Keratinocyte (primary cell): ENCODE data around the gene ANKHD1. TPM values are rescaled to one million over a fixed set of nuclear protein-coding genes. Genes with fewer than 3 reads are reported as not detected.

Experiments
- DNase-seq: peaks from one replicate; pipeline ENCODE4 v3.0.0-alpha.2; 2011; ENCODE audit warnings: low read depth, missing footprints, low spot score
- FAIRE-seq: peaks from 2 replicates; lab custom pipeline; 2011; peaks lifted over from hg19 to GRCh38; lab: Jason Lieb, UNC
- H2AFZ ChIP-seq: 2 replicates; pipeline ENCODE4 v1.6.0; 2012; ENCODE audit warnings: low read length, control low read depth, inconsistent platforms; ENCODE audit not compliant: control insufficient read depth
- H3K27ac ChIP-seq: 2 replicates; pipeline ENCODE4 v1.5.1; 2011; ENCODE audit warnings: low read length; ENCODE audit not compliant: control insufficient read depth, insufficient read depth
- H3K27me3 ChIP-seq: 3 replicates; pipeline ENCODE4 v1.6.0; 2011; ENCODE audit warnings: low read length; ENCODE audit not compliant: control insufficient read depth, insufficient read depth; ENCODE audit errors: extremely low read depth
- H3K36me3 ChIP-seq, 2 experiments: 2 replicates in 1 of 2; 3 replicates in 1 of 2; pipeline ENCODE4 v1.5.1; 2011; ENCODE audit warnings: low read length in 2 of 2, mild to moderate bottlenecking in 1 of 2; ENCODE audit not compliant: control insufficient read depth in 2 of 2, insufficient read depth in 2 of 2; ENCODE audit errors: extremely low read depth in 1 of 2
- H3K4me1 ChIP-seq: 3 replicates; pipeline ENCODE4 v1.5.1; 2011; ENCODE audit warnings: low read length; ENCODE audit not compliant: control insufficient read depth, insufficient read depth; ENCODE audit errors: extremely low read depth
- H3K4me2 ChIP-seq: 3 replicates; pipeline ENCODE4 v1.6.0; 2011; ENCODE audit warnings: low read depth, low read length; ENCODE audit not compliant: control insufficient read depth, insufficient read depth; ENCODE audit errors: extremely low read depth
- H3K4me3 ChIP-seq, 3 experiments: fragments of 200-600 bp in 1 of 3; sonication (generic) in 1 of 3; 2 replicates in 2 of 3; 3 replicates in 1 of 3; pipeline ENCODE4 v1.5.1; 2011 to 2016; ENCODE audit warnings: low read length in 3 of 3, mild to moderate bottlenecking in 3 of 3, control low read depth in 2 of 3, inconsistent platforms in 1 of 3, low read depth in 1 of 3, mixed read lengths in 1 of 3, mixed run types in 1 of 3, moderate library complexity in 1 of 3; ENCODE audit not compliant: control insufficient read depth in 2 of 3, insufficient read depth in 2 of 3; ENCODE audit errors: extremely low read depth in 1 of 3
- H3K79me2 ChIP-seq: 2 replicates; pipeline ENCODE4 v1.6.0; 2012; ENCODE audit warnings: low read length; ENCODE audit not compliant: control insufficient read depth, insufficient read depth
- H3K9ac ChIP-seq: 3 replicates; pipeline ENCODE4 v1.6.0; 2011; ENCODE audit warnings: low read length; ENCODE audit not compliant: control insufficient read depth, insufficient read depth; ENCODE audit errors: extremely low read depth
- H3K9me1 ChIP-seq: 3 replicates; pipeline ENCODE4 v1.6.0; 2011; ENCODE audit warnings: low read length; ENCODE audit not compliant: control insufficient read depth, insufficient read depth; ENCODE audit errors: extremely low read depth
- H3K9me3 ChIP-seq: 2 replicates; pipeline ENCODE4 v1.5.1; 2012; ENCODE audit warnings: low read depth, low read length; ENCODE audit not compliant: control insufficient read depth
- H4K20me1 ChIP-seq: 3 replicates; pipeline ENCODE4 v1.6.0; 2011; ENCODE audit warnings: low read length; ENCODE audit not compliant: control insufficient read depth, insufficient read depth; ENCODE audit errors: extremely low read depth
- EZH2 ChIP-seq: IDR thresholded peaks from one replicate; pipeline ENCODE4 v1.6.1; 2012; ENCODE audit warnings: inconsistent platforms, mild to moderate bottlenecking, low read length, moderate library complexity
- dilution Hi-C: fragments of 300-500 bp; cut with MboI; formaldehyde crosslinking; loops from one replicate; pipeline ENCODE4 v1.7.0; 2020; ENCODE audit warnings: low sequenced_read_pairs; ENCODE audit not compliant: extremely low pct_ligation_motif_present
- polyA plus RNA-seq, 5 experiments: library from polyadenylated mRNA; depleted of rRNA in 3 of 5; stranded (reverse) in 3 of 5; stranded (forward) in 1 of 5; unstranded in 1 of 5; fragments of >200 nt; gene quantifications; 1 replicate in 1 of 5; 2 replicates in 3 of 5; 3 replicates in 1 of 5; pipeline versions ENCODE4 v1.2.1 to v1.2.3, GENCODE V29; 2011 to 2012; ENCODE audit warnings: missing spikeins in 2 of 5, low read depth in 1 of 5, low replicate concordance in 1 of 5
- TF ChIP-seq, protein P1 (sequence below), 3 experiments: IDR thresholded peaks in 1 of 3; conservative IDR thresholded peaks in 1 of 3; optimal IDR thresholded peaks in 1 of 3; 2 replicates in 2 of 3; 3 replicates in 1 of 3; pipeline versions ENCODE3 to v1.5.1; 2011; ENCODE audit warnings: low read length in 3 of 3, mild to moderate bottlenecking in 3 of 3, moderate library complexity in 2 of 3, control low read depth in 1 of 3, inconsistent platforms in 1 of 3; ENCODE audit not compliant: insufficient read depth in 2 of 3; ENCODE audit errors: extremely low read depth in 1 of 3

ANKHD1 gene
- polyA plus RNA-seq, 1 donor (not counting 4 experiments of a cell fraction or from before 2014, with no cell fraction given): 65.9 TPM

DNA sequence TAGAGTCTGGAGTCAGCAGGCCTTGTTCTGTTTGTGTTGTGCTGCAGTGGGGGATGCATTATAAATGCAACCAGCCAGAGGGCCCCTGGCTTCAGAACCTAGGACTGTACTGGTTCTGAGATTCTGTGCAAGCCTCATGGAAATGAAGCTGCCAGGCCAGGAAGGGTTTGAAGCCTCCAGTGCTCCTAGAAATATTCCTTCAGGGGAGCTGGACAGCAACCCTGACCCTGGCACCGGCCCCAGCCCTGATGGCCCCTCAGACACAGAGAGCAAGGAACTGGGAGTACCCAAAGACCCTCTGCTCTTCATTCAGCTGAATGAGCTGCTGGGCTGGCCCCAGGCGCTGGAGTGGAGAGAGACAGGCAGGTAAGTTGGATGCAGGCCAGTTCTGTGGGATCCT lies 41.5 kb upstream of the ANKHD1 start, which contains the start of gene SLC4A9:
Gene SLC4A9 (plus strand): TSS at position 94 of the 400 bp plus-strand sequence. CDS start 43 bp downstream, at position 137.
- Histone ChIP-seq H3K4me1 (peaks cover 13% of the 10 kb centered on the region), H3K27me3 (no peaks in the 10 kb centered on the region), H3K79me2 (no peaks in the 10 kb centered on the region), H3K9ac (no peak within 1 kb of the TSS), H3K36me3 (no peaks in the 10 kb centered on the region), H3K27ac (no peak within 1 kb of the TSS), H3K4me2 (no peak within 1 kb of the TSS), H3K9me3 (no peaks in the 10 kb centered on the region), H4K20me1 (no peaks in the 10 kb centered on the region), H3K9me1 (no peaks in the 10 kb centered on the region), H2AFZ (no peak within 1 kb of the TSS), H3K4me3 (no peak within 1 kb of the TSS)
- FAIRE-seq: no peak
- TF ChIP-seq, protein P1, sequence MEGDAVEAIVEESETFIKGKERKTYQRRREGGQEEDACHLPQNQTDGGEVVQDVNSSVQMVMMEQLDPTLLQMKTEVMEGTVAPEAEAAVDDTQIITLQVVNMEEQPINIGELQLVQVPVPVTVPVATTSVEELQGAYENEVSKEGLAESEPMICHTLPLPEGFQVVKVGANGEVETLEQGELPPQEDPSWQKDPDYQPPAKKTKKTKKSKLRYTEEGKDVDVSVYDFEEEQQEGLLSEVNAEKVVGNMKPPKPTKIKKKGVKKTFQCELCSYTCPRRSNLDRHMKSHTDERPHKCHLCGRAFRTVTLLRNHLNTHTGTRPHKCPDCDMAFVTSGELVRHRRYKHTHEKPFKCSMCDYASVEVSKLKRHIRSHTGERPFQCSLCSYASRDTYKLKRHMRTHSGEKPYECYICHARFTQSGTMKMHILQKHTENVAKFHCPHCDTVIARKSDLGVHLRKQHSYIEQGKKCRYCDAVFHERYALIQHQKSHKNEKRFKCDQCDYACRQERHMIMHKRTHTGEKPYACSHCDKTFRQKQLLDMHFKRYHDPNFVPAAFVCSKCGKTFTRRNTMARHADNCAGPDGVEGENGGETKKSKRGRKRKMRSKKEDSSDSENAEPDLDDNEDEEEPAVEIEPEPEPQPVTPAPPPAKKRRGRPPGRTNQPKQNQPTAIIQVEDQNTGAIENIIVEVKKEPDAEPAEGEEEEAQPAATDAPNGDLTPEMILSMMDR (optimal IDR thresholded peaks at IDR 0.05 in 1 of 3, IDR thresholded peaks at IDR 0.05 in 1 of 3, conservative IDR thresholded peaks at IDR 0.05 in 1 of 3; ENCODE audit: extremely low read depth in 1 of 3, insufficient read depth in 2 of 3, low read length in 3 of 3): no peak
- no peak for TF ChIP-seq EZH2
- dilution Hi-C loops: no loop called here
- no peak for DNase-seq

DNA sequence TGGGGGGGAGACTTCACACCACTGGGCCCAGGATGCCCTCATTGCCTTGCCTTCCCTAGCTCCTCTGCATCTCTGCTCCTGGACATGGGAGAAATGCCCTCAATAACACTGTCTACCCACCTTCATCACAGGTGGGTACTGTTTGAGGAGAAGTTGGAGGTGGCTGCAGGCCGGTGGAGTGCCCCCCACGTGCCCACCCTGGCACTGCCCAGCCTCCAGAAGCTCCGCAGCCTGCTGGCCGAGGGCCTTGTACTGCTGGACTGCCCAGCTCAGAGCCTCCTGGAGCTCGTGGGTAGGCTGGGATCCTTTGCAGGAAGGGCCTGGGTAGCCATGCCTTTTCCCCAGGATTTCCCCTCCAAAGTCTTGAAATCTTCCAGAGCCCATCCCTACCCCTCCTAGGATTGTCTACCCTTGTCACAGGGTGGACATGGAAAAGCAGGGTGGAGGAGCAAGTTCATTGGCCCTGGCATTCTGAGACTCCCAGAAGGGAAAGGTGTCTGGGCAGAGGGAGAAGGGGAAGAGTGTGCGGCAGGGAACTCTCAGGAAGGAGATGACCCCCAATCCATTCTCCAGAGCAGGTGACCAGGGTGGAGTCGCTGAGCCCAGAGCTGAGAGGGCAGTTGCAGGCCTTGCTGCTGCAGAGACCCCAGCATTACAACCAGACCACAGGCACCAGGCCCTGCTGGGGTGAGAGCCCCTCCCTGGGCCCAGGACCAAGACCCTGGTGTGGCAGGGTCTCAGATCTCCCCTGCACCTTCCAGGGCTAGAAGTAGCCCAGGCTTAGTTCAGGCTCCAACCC lies 40.8 kb upstream of the ANKHD1 start:
- dilution Hi-C loops: no loop called here
- Histone ChIP-seq H3K4me1 (peaks cover 20% of the 10 kb centered on the region), H4K20me1 (no peaks in the 10 kb centered on the region), H3K9me3 (no peaks in the 10 kb centered on the region), H3K4me3 (no peak overlapping the region), H3K27ac (no peak overlapping the region), H3K9ac (no peak overlapping the region), H3K79me2 (no peaks in the 10 kb centered on the region), H3K4me2 (no peak overlapping the region), H3K36me3 (no peaks in the 10 kb centered on the region), H3K9me1 (peaks cover 3% of the 10 kb centered on the region), H2AFZ (no peak overlapping the region), H3K27me3 (no peaks in the 10 kb centered on the region)
- no peak for DNase-seq
- TF ChIP-seq, protein P1 (optimal IDR thresholded peaks at IDR 0.05 in 1 of 3, IDR thresholded peaks at IDR 0.05 in 1 of 3, conservative IDR thresholded peaks at IDR 0.05 in 1 of 3; ENCODE audit: extremely low read depth in 1 of 3, insufficient read depth in 2 of 3, low read length in 3 of 3): no peak
- TF ChIP-seq EZH2: no peak
- FAIRE-seq: no peak
